ENCODE measurements around the gene GASK1A. TPM values are rescaled to one million over a fixed set of nuclear protein-coding genes. Genes with fewer than 3 reads are reported as not detected.

The GASK1A gene
- total and polyA plus RNA-seq, 2 of the 4 experiments (the other 2 are of a cell fraction) = 0.18 to 0.19 TPM

GRCh38 chr3:43090238-43090637 lies 111.1 kb downstream of the GASK1A start:
- no peak overlapping the region for H2BK20ac ChIP-seq (ENCODE audit: low read depth, low read length)
- H4K5ac ChIP-seq (ENCODE audit: low read depth, low read length) = no peak overlapping the region
- no peak overlapping the region for H3K4me2 ChIP-seq (ENCODE audit: low read depth, low read length)
- no peak overlapping the region for H3K56ac ChIP-seq (ENCODE audit: extremely low read depth, insufficient read depth, low read length)
- no peak overlapping the region for H2BK15ac ChIP-seq (ENCODE audit: low read depth, low read length)
- no peaks in the 10 kb centered on the region for H3K36me3 ChIP-seq (ENCODE audit: control insufficient read depth, insufficient read depth, low read length)
- H3K23ac ChIP-seq (ENCODE audit: low read depth, low read length) = no peak overlapping the region
- H3K9me3 ChIP-seq (ENCODE audit: control insufficient read depth, insufficient read depth, low read length) = no peaks in the 10 kb centered on the region
- H3K4me1 ChIP-seq (ENCODE audit: control insufficient read depth, insufficient read depth, low read length) = no peaks in the 10 kb centered on the region; the same call in 1 of the 2 replicates
- H3K4me3 ChIP-seq (ENCODE audit: insufficient read depth, low read depth, low read length) = no peak overlapping the region
- H4K20me1 ChIP-seq (ENCODE audit: insufficient read depth, low read length) = no peaks in the 10 kb centered on the region
- no TSS peak for BruUV-seq (replicated peaks)
- dilution Hi-C loops (cut with HindIII; ENCODE audit: low sequenced_read_pairs, unreplicated experiment) = no loop called here
- ChIA-PET CTCF (no interaction called here), POLR2A (ENCODE audit: unreplicated experiment) (no interaction called here)
- no peaks in the 10 kb centered on the region for H3K27me3 ChIP-seq (ENCODE audit: control insufficient read depth, insufficient read depth, low read length)
- no peak overlapping the region for H3K9ac ChIP-seq (ENCODE audit: low read depth, low read length)
- H2BK5ac ChIP-seq (ENCODE audit: low read depth, low read length, poor library complexity, severe bottlenecking) = no peak overlapping the region
- intact Hi-C loops (cut with micrococcal nuclease) = loop anchor here (5.0 kb wide), 1 partner anchor 88 kb away; no protein-coding TSS in a partner anchor
- in situ Hi-C loops (cut with MboI; ENCODE audit: low sequenced_read_pairs) = no loop called here
- H3K9me1 ChIP-seq (ENCODE audit: insufficient read depth, low read length) = no peaks in the 10 kb centered on the region; the same call in 1 of the 2 replicates
- no peak overlapping the region for H2AK5ac ChIP-seq (ENCODE audit: low read depth, low read length)
- TF ChIP-seq CHD1 (IDR thresholded peaks at IDR 0.05; ENCODE audit: low read depth, low read length) (no peak), MAFK (IDR thresholded peaks at IDR 0.05; ENCODE audit: low read depth, low read length) (no peak), RCOR1 (IDR thresholded peaks at IDR 0.05; ENCODE audit: insufficient replicate concordance, low read length) (no peak), RAD21 (IDR thresholded peaks at IDR 0.05; ENCODE audit: low read length) (no peak), ELK1 (IDR thresholded peaks at IDR 0.05; ENCODE audit: borderline replicate concordance, low read depth, low read length) (no peak), POLR2A (IDR thresholded peaks at IDR 0.05; ENCODE audit: low read depth, low read length) (no peak), SMC3 (IDR thresholded peaks at IDR 0.05; ENCODE audit: low read depth, low read length) (no peak), CTCF (conservative IDR thresholded peaks at IDR 0.05; ENCODE audit: low read depth, low read length) (no peak), FOS (IDR thresholded peaks at IDR 0.05; ENCODE audit: low read depth, low read length) (no peak), CEBPB (IDR thresholded peaks at IDR 0.05; ENCODE audit: low read depth, low read length) (no peak), MAZ (IDR thresholded peaks at IDR 0.05; ENCODE audit: borderline replicate concordance, low read depth, low read length) (no peak), RFX5 (IDR thresholded peaks at IDR 0.05; ENCODE audit: low read depth, low read length) (no peak), NFE2L2 (IDR thresholded peaks at IDR 0.05; ENCODE audit: low read depth, low read length) (no peak)
- no peak overlapping the region for H2AFZ ChIP-seq (replicated peaks; ENCODE audit: low read length, poor library complexity)
- no CpG with 5 or more reads among the region's 3 CpGs for WGBS, 2 experiments (ENCODE audit: extremely low coverage in 2 of 2, insufficient read length in 1 of 2)
- no peaks in the 10 kb centered on the region for H3K79me1 ChIP-seq (ENCODE audit: low read depth in 1 of 2, low read length in 2 of 2)
- DNase-seq (no peak), ATAC-seq (ENCODE audit: low read depth) (no peak)
- no peak overlapping the region for H4K91ac ChIP-seq (ENCODE audit: insufficient read depth, low read depth, low read length)
- H2BK120ac ChIP-seq (ENCODE audit: low read depth, low read length) = no peak overlapping the region
- no peak overlapping the region for H3K27ac ChIP-seq (ENCODE audit: insufficient read depth, low read length)
- no peak overlapping the region for H4K8ac ChIP-seq (ENCODE audit: low read depth in 2 of 2, low read length in 2 of 2)
- no peak overlapping the region for H3K18ac ChIP-seq (ENCODE audit: low read depth, low read length)
- H3K14ac ChIP-seq (replicated peaks; ENCODE audit: low read depth, low read length) = no peak overlapping the region
- no peak overlapping the region for H3K4ac ChIP-seq (ENCODE audit: low read depth, low read length)
- no peak overlapping the region for H2AK9ac ChIP-seq (replicated peaks; ENCODE audit: low read depth, low read length, poor library complexity)

Data from IMR-90 (cell line).